NCI-H82 treated with DMSO at 0.1 percent for 48 hours (cell line): ENCODE results near the gene NFIB.
A peak's percentile ranks its signal among the peaks of the same experiment; 100 is the strongest.

Experiments used
- DNase-seq: peaks from one replicate; lab custom pipeline; 2025; ENCODE audit not compliant: unreplicated experiment; lab: John Stamatoyannopoulos, UW

Gene NFIB

GRCh38 chr9:14313951-14314423 lies at the start of gene NFIB:
Gene NFIB (minus strand): TSS chr9:14314141. CDS start chr9:14313511, 630 bp downstream.
- peak; percentile 50 for DNase-seq

GRCh38 chr9:14362175-14362574 lies 48.2 kb upstream of the NFIB start:
- DNase-seq = no peak

DNA sequence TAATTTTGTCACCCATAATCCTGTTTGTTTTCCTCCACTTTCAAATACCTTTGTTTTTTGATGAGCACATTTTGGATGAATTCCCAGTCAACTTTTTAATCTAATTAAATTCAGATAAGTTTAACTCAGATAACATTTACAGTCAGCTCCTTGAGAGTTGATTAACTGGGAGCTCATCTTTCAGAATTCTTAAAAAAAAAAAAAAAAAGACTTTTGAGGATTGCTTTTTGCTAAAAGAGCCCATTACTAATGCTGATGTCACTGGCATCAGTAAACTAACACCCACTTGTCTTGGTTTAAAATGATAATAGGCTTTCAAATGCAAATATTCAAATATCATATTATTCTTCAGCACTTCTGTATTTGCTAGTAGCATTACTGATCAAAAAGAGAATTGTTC lies 47.1 kb upstream of the NFIB start:
- DNase-seq = no peak

GRCh38 chr9:14358523-14358922 lies 44.6 kb upstream of the NFIB start:
- DNase-seq = no peak

GRCh38 chr9:14356351-14357265 lies 42.7 kb upstream of the NFIB start:
- no peak for DNase-seq

- no peak for DNase-seq
Measured at GRCh38 chr9:14354201-14354600, 40.3 kb upstream of the NFIB start.

DNA sequence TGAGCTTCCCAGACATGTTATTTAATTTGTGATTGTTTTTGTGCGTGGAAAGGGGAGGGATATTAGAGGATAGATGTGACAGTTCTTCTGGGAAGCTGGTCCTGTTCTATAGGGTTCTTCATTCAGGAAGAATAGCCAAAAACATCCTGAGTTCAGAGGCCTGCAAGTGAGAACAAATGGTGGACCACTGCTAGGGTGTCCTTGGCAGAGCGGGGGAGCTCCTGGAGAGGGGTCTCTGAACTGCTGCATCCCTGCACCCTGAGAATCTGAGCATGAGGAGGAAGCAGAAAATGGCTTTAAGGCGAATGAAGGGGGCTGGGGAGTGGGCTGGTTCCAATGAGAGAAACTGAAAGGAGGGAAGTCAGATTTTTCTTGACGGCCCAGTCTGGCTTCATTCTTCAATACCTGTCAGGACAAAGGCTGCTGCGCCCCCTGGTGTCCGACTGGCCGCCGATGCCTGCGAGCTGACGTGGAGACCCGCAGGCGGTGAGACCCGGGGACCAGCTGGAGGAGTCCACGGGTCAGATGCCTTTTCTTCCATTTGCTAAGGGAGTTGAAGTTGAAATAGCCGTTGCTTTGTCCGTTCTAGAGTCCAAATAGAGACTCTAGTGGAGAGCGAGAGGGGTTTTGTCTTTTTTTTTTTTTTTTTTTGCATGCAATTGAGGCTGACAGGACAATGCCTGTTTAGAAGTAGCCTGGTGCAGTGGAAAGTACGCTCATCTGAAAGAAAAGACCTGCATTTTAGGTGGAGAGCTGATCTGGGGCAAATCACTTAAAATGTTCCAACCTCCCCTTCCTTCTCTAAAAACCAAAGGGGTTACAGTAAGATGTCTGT lies 39.5 kb upstream of the NFIB start:
- DNase-seq = peak; percentile 32

DNA sequence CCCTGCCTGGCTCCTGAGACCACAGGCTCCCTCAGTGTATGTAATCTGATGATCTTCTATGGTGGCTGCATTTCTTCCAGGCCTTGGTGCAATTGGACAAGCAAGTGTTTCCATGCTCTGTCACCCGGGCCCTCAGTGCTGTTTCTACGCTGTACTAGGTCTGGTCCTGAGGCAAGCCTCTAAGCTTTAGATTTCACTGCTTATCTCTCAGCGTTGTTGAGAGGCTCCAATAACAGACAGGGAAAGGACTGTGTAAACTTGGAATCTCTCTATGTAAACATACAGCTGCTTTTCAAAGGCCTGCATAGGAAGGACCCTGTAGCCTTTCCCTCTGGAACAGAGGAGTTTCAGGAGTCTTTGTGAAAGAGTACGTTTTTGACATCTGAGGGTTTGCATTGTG lies 38.6 kb upstream of the NFIB start:
- DNase-seq = no peak

- no peak for DNase-seq
Measured at GRCh38 chr9:14351221-14351836, 37.4 kb upstream of the NFIB start.

DNA sequence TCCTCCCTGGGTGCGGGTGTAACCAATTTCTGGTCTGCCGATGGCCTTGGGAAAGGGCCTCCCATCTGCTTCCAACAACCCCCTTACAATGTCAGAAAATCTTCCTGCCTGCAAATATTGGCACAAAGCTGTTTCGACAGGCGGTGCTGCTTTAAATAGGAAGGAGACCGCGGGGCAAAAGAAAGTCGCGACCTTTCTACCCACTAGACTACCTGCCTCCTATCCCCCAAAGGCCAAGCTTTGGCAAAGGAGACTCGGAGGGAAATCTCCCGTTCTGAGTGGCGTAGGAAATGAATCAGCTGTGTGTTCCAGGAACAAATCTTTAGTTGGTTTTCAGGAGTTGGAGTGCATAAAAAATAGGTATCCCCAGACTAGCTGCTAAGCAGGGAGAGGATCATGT lies 36.8 kb upstream of the NFIB start:
- DNase-seq = no peak

DNA sequence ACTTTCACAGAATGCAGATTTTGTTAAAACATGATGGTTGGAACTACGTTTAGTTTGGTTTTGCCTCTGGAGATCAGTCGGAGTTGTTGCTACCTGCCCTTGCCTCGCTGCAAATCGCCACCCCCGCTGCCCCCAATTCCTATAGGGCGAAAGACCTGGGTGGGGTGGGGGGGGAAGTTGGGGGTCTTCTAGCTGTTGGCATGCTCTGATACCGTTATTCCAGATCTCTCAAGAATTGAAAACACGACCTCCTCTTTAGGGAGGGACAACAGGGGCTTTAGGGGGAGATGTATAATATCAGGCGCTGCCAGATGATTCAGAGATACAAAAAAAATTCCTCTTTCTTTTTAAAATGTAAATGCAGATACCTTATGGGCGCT lies 36.4 kb upstream of the NFIB start:
- no peak for DNase-seq

DNA sequence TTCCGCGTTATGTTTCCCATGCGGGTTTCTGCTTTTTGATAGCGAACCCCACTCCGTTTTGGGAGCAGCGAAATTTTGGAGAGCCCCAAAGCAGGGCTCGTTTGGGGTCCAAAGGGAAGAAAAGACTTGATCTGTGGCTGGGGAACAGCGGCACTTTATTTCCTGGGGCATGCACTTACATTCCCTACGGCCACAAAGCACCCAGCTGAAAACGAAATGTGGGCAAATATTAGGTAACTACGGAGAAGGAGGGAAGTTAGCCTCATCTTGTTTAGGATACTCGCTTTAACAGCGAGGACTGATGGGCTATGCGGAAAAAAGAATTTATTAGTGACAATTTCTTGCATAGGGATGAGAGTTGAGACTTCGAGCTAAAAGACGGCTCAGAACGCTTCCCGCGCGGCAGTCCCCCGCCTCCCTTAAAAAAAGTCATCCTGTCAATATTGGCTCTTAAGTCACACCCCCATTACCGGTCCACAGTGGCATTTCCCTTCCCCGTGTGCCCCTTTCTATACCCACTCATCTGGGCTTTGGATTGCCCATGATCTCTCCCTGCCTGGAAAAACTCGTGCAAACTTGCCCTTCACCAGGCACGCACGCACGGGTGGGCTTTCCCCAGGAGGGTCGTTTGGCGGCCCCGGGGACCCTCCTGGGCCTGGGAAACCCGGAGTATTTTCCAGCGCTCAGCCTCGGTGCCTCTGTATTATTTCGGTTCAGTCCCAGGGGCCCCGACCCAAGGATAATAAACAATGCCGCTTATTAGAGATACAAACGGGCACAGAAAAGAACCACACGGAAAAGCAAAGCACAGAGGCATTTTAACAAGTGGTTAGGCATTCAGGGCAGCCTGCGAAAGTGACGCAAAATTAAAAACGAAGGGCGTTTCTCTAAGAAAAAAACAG lies 35.8 kb upstream of the NFIB start:
- no peak for DNase-seq

DNA sequence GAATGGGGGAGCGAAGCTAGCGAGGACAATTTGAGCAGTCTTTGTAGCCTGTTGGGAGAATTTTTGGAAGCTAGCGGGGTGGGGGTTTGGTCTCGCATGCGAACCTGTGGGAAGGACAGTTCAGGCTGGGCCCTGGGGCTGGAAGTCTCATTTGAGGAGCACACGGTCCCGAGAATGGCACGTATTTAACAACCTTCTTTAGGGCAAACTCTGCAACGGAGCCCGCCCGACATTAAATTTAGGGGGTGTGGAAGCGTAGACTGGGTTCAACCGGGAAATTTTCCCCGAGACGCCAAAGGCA lies 35.2 kb upstream of the NFIB start:
- DNase-seq = no peak

DNA sequence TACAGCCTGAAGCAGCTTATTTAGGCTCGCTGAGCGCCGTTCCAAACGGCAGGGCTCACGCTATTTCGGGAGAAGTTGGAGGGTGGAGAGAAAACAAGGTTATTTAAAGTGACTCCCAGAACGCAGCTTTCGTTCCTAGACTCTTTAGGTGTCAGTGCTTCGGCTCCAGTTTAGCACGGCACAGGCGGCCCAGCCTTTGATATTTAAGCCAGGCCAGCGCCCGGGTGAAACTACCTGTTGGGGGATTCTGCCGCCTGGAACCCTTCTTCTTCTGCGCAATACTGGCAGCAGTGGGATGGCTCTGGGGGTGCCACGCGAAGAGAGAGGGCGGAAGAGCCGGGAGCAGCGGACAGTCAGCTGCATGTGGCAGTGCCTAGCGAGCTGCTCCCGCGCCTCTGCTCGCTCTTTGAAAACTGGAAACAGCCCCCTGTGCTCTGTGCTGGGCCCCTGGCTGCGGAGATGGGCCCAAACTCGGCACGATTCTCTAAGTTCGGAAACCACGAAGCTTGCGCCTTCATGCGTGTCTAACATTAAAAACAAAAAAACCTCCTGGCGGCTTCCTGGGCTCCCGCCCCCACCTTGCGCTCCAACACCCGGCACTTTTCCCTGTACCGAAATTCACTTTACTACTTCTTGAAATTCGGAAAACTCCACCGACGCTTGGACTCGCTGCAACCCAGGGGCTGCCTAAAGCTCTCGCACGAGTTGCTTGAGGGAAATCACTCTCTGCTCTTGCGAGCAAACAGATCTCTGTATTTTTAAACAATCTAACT lies 34.6 kb upstream of the NFIB start:
- DNase-seq = no peak

DNA sequence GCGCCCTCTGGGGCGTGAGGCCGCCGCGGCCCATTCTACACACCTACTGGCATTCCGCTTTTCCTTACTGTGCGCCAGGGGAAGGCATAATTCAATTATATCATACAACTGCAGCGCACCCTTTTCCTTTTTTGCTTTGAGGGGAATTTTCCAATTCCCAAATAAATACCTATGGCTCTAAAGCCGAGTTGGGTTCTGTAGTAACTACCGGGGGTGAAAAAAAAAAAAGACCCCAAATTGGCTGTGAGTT lies 34.1 kb upstream of the NFIB start:
- DNase-seq = no peak

DNA sequence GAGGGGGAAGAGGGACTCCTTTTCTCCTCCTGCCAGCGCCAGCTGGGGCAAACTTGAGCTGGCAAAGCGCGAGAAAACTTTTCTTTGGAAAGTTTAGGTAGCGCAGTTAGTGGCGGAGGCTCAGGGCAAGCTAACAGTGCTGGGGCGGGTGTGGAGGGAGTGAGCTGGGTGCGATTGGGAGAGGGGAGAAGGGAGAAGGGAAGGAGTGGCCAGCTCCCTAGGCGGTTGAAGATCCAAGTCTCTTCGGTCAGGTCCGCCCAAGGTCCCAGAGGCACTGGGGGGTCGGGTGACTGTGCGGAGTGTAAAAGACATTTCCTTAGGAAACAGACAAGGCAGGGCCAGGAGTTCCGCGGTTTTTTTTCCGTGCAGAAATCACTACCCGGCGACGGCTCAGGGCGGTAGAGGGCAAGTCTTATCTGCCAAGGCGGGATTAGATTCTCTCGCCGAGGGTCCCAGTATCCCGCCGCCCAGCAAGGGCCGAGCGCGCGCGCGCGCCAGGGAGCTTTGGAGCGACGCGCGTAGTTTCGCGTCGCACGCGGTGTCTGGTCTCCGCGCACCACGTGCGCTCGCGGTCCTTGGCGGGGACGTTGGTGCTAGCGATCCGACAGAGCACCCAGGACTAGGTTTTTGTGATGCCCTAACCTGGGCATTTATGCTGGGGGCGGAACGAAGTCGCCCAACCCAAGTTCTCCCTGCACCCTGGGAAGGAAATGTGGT lies 33.6 kb upstream of the NFIB start:
- no peak for DNase-seq

GRCh38 chr9:14346811-14347405 lies 33.0 kb upstream of the NFIB start:
- DNase-seq = no peak

GRCh38 chr9:14346231-14346791 lies 32.4 kb upstream of the NFIB start:
- DNase-seq = no peak
